HG03558 (cell line): ENCODE results near the gene TCEANC2.
"Not testable (repeated sequence)": the region's sequence is repeated elsewhere in the genome, so short reads cannot be mapped to it uniquely, and the experiment has no call there.

Experiments
- ATAC-seq: cut with Tn5 transposase; IDR thresholded peaks from one replicate; pipeline ENCODE4 v1.9.1; 2021; ENCODE audit warnings: moderate number of reproducible peaks; ENCODE audit not compliant: unreplicated experiment; ENCODE audit errors: extremely low read depth

The TCEANC2 gene

DNA sequence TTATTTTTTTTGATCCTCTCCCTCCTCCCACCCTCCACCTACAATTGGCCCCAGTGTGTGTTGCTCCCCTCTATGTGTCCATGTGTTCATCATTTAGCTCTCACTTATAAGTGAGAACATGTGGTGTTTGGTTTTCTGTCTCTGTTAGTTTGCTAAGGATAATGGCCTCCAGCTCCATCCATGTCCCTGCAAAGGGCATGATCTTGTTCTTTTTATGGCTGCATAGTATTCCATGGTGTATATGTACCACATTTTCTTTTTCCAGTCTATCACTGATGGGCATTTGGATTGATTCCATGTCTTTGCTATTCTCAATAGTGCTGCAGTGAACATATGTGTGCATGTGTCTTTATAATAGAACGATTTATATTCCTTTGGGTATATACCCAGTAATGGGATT, 28.6 kb upstream of the TCEANC2 start:
- ATAC-seq = not testable (repeated sequence)

DNA sequence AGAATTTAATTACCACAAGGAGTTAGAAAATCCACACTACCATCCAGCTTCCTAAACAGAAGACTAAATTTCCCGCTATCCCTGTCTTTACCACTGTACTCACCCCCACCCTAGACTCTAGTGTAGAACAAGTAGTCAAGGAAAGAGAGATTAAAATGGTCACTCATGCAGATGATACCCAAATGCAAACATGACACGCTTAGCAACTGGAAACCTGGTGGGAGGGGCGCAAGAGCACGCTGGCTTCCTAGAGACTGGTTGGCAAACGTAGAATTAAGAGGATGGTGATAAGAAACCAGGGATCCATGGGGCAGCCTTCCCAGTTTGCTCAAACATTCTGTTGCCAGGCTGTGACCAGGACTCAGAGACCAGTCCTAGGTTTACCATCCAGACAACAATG, 25.6 kb upstream of the TCEANC2 start:
- no peak for ATAC-seq

DNA sequence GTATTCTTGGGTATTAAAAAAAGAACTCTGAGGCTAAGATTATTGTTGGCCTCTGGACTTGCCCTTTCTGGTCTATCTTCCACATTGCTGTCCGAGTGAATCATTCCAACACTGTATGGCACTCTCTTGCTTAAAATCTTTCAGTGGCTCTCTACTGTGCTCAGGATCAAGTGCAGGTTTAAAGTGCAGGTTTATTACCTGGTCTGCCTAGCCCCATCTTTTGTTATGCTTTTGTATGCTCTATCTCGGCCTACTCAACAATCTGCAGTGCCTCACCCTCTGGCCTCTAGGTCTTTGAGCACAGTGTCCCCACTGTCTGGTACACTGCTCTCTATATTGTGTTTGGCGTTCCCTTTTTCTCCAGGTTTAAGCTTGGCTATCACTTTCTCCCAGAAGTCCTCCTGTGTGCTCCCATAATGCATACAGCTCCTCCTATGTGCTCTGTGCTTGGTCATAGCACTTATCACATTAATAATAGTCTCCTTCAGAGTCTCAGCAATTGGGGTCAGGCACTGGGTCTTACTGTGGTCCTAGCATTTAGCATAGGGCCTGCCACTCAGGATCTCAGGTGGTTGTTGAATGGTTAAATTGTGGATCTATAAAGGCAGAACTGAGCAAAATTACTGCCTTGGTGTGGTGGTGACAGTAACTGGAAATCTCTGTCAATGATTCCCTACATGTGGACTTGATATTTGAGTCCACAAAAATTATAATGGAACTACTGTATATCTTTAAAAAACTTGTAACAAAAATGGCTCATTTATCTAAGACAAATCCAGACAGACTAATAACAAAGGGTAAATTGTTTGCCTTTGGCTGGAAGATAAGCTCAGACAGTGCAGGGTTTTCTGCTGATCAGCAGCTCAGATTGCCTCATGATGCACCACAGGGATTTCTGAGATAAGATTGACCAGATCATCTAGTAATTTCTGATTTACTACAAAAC, 24.8 kb upstream of the TCEANC2 start:
- no peak for ATAC-seq

DNA sequence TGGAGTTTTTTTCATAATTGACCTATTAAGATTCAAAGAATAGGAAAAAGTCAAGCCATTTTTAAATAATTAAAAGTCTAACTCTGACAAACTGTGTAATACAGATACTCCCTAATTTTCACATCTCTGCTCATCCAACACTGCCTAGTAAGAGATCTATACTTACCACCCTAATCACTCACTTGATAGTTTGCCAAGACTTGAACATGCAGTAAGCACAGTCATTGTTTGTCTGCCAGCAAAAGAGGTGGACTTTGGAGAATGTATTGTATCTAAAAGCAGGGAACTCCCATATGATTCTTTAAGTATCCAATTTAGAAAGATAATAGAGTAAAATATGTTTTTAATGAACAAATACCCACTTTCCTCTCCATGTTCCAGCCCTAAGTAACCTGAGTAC, 15.9 kb upstream of the TCEANC2 start:
- no peak for ATAC-seq

DNA sequence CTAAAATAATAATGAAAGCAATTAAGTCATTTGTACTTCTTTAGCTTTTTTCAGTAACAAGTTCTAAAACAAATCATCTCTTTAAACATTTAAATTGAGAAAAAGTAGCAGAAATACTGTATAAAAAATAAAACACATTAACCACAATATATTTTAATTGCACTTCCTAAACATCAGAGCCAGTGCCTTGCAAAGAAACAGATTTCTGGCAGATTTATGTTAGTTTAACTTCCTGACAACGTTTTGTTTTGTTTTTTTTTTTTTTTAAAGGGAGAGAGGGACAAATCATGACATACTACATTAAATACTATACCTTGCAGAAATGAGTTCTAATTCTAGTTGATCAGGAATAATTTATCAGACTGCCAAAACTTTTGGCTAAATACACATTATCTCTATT, 11.6 kb upstream of the TCEANC2 start:
- ATAC-seq = no peak

DNA sequence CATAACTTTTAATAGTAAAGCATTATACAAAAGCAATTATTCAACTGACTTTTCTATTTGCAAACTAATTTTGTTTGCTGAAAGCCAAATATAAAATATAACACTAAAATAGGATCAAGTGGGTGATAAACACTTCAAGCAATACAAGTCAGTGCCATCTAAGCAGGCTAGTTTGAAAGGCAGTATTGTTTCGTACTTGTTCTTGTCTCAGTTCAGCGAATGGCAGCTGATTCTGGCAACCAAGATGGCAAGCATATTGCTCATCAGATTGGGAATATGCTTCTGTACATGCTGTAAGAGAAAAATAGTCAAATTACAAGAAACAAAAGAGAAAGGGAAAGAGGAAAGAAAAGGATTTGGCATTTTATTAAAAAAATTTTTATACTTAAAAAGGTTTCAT, 7.9 kb upstream of the TCEANC2 start:
- ATAC-seq = no peak

DNA sequence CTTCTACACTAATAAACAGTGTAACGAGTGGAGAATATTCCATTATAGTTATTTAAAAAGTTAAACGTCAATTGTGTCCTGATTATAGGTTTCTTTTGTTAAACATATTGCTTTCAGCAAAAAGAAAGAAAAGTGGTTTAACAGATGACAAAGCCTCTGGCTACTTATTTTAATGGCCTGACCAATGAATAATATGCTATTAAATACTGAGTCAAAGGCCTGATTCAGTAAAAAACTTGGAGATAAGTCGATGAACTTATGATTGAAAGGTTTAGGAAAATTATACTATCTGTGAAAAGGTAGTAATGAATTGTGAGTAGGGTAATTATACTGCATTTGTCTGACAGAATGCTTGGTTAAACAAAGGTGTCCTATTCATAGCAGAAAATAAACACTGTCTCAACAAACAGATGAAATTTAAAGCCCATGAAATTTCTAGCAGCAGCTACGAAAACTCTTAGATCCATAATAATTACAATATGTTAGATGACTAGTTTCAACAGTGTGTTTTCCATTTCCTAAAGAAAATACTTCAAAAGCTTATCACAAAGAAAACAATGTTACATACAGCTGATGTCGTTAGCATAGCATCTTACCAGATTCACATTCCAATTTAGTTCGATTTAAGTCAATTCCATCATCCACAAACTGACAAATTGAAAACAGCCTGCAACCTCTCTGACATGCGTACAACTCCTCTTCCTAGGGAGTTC, 6.6 kb upstream of the TCEANC2 start:
- ATAC-seq = no peak

DNA sequence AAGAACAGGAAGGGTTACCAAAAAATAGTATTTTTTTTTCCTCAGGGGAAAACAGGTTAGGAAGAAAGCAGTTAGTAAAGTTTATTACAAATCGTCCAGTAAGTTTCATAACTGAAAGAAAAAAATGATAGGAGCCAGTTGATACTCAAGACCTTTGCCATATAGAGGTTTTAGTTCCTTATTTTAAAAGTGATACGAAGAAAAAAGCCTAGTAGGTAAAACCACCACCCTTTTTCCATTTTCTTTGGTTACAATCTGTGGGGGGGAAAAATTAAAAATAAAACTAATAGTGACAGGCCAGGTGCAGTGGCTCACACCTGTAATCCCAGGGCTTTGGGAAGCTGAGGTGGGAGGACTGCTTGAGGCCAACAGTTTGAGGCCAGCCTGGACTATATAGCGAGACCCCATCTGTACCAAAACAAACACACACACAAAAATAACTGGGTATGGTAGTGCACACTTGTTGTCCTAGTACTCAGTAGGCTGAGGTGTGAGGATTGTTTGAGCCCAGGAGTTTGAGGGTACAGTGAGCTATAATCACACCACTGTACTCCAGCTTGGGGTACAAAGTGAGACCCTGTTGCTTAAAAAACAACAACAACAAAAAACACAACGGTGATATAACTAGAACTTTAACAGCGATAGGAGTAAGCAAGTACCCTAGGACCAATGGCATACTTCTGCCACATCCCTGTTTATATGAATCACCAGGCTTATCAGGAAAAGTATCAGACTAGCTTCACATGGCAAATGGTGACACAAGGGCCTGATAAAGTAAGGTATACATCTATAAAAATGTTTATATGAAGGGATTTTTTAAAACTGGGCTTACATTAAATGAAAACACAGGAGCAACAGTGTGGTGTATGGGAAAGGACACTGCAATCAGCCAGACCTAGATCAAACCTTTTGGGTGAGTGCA, 5.8 kb upstream of the TCEANC2 start:
- no peak for ATAC-seq

DNA sequence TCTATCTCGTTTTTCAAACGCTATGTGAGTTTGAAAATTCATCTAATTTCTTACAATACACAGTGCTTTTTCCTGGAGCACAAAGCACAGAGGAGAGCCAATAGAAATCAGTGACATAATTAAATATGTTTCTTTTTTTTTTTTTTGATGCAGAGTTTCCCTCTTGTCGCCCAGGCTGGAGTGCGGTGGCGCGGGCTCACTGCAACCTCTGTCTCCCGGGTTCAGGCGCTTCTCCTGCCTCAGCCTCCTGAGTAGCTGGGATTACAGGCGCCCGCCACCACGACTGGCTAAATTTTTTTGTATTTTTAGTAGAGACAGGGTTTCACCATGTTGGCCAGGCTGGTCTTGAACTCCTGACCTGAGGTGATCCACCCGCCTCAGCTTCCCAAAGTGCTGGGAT, 3.0 kb upstream of the TCEANC2 start:
- ATAC-seq = not testable (repeated sequence)

DNA sequence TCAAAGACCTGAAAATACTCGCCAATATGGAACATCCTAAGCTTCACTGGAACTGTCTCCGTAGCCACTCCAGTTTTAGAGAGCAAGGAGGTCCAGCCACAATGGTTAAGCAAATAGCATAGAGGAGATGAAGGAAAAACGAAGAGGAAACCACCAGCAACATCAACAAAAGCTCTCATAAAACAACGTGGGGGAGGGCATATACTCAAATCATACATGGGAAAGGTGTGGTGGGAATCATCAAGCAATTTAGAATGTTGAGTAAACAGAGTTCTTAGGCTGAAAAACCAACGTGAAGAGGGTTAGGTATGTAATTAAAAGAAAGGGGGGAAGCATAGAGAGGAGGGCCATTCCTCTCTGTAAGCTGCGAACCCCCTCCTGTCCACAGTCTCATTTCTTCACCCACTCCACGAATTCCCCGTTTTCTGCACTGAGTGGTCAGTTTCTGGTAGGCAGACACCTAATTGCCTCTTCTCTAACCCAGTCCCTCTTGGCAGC, 1.4 kb upstream of the TCEANC2 start:
- ATAC-seq = no peak

DNA sequence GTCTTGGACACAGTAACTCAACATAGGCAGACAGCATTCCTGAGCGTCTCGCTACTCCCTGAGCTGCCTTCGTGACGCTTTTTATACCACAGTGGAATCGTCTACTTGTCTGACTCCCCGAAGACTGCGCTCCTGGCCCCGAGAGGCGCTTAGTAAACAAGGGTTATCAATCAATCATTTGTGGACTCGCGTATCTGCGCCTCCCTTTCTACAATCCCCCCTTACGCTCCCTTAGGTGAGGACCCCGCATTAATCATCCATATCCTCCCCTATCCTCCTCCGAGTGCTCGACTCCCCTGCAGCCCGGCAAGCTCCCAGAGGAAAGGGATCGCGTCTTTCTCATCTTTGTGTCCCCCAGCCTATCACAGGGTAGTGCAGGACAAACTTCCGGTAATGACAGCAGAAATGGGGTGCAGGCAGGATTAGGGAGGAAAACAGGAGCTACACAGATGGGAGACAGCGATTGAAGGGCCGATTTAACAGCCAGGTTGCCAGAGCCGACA, 926 bp upstream of the TCEANC2 start:
- ATAC-seq = no peak

DNA sequence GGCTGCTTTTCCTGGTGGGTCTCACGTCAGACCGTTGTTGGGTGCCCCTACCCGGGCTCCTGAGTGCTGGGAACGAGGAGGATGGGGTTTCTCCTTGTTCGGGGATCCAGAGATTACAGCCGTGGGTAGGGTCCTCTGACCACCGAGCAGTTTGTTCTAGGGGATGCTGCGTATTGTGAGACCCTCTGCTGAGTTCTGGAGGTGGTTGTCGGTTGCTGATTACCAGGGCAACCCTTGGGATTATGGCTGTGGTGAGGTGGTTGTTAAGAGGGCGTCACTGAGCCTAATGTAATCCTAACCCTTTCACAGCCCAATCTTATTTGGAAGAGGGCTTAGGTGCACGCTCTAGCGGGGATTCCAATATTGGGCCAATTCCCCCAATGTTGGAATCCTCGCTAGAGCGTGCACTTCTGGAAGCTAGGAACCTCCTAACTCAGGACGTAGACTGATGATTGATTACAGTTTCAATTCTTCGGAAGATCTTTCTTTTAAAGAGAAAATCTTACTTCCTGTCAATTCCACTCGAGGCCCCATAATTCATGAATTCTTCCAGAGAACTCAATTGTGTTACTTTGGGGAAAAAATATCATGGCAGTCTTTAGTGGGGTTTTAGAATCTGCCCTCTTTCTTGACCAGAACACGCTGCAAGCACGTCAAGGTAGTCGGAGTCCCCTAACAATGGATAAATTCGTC, 483 bp downstream of the TCEANC2 start:
- ATAC-seq = no peak

DNA sequence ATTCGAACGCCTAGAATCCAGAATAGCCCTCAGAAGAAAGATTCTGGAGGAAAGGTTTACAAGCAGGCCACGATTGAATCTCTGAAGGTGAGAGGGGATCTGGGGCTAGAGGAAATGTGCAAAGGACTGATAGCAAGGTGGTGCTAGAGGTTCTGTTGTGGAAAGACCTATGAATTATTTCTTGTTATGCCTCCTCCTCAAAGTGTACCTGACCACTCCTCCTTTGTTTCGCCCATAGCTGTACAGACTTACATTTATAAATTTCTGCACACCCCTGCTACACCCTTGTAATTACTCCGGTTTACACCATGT, 986 bp downstream of the TCEANC2 start:
- ATAC-seq = no peak

DNA sequence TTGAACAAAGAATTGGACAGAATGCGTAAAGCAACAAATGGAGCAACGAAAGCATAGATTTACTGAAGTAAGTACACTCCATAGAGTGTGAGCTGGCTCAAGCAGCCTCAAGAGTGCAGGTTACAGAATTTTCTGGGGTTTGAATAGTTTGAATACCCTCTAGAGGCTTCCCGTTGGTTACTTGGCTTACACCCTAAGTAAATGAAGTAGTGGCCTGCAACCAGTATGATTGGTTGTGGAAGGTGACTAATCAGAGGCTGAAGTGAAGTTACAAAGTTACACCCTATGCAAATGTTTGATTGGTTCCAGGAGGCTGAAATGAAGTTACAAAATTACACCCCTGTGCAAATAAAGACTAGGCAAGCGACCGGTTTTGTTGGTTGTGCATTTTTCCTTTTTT, 10.9 kb downstream of the TCEANC2 start:
- no peak for ATAC-seq

DNA sequence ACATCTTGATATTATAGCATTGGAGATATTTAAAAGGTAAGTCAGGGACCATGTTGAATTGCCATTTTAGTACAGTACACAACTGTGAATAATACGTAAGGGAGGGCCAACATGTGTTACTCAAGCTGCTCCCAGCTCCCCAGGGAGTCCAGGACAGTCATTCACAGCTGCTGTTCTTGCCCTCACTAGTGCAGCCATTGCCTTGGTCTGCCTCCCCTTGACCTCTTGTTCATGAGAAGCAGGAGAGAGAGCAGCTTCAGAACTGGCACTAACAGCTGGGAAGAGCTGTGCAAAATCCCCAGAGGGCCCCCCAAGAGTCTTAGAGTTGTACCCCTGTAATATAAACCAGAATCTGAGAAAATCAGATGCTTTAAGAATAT, 16.4 kb downstream of the TCEANC2 start:
- no peak for ATAC-seq

DNA sequence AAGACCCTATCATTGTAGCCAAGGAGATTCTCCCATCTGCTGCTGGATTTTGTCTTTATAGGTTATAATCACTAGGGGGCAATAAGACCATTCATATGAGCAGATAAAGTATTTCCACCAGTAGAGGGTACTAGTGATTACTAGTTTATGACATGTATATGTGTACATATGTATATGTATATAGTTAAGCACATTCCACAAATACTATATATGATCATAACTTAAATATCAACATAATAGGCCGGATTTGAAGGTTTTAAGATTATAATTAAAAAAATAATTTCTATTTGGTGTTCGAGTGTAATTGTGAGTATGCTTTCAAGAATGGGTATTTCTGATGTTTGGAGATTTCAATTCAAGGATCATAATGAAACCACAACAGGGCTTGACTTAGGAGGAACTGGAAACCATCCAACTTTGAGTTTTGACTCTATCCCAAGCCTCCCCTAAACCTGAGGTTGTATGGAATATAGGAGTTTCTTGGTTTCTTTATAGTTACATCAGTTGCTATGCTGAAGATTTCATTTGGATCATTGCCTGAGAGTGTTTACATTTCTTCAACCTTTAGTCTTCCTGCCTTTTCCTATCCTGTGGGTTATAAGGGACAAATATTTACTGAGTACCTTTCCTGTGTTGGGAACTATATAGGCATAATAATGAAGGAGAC, 16.9 kb downstream of the TCEANC2 start:
- no peak for ATAC-seq

DNA sequence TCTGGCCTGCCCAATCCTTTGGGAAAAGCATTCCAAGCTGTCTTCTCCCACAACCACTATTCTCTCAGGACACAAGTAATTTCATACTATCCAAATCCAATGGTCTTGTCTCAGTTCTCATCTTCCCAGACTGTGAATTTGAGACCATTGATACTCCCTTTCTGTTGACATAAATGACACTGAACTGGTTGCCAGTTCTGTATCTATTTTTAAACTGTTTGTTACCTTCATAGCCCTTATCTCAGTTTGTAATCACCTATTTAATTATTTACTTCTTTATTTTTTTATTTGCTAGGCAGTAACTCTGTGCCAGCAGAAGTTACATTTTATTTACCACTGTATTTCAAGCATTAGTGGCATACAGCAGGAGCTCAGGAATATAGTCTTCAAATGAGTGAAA, 24.0 kb downstream of the TCEANC2 start:
- ATAC-seq = no peak

DNA sequence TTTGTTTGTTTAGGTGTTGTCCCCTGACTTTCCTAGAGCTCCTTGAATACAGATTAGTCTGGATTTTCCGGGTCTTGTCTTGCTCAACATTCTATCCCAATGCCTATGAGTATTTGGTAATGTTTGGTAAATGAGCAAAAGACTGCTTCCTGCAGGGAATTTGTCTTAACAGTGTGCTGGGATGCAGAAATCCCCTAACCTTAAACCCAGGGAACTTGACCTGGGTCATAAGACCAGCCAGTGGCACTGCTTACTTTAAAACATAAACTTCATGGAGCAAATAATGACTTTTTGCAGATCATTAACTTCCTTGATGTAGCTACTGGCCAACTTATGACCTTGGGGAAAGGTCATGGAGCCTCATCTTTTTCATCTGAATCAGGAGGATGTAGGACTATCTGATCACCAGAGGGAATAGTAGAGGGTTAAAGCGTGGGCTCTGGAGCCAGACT, 27.2 kb downstream of the TCEANC2 start:
- no peak for ATAC-seq
